AG04449 (cell line): Measurements from ENCODE around the gene MCM9.
A peak's percentile ranks its signal among the peaks of the same experiment; 100 is the strongest.

Experiments
- CTCF ChIA-PET: fragments of 350-600 bp; formaldehyde crosslinking; extraction: SDS; loops from one replicate; lab custom pipeline; 2021; ENCODE audit warnings: antibody characterized with exemption; lab: Yijun Ruan, JAX
- POLR2A ChIA-PET: fragments of 400-600, 350-600 bp; formaldehyde crosslinking; extraction: SDS; loops from one replicate; lab custom pipeline; 2020; ENCODE audit warnings: antibody characterized with exemption, inconsistent platforms; lab: Yijun Ruan, JAX
- DNase-seq: peaks from one replicate; pipeline ENCODE4 v3.0.0-alpha.2; 2010; ENCODE audit warnings: low read depth, low spot score
- H3K4me3 ChIP-seq: 2 replicates; pipeline ENCODE4 v1.5.1; 2011; ENCODE audit warnings: low read depth, mild to moderate bottlenecking, control low read depth, low read length
- CTCF ChIP-seq: IDR thresholded peaks from one replicate; pipeline ENCODE4 v1.5.1; 2011; ENCODE audit warnings: mild to moderate bottlenecking, moderate library complexity, low read length, control low read depth, inconsistent platforms; ENCODE audit not compliant: insufficient read depth; ENCODE audit errors: missing control alignments

Gene MCM9

GRCh38 chr6:118939683-118940082 is 4.7 kb upstream of the MCM9 start:
- POLR2A ChIA-PET, result no interaction called here
- H3K4me3 ChIP-seq, result no peak overlapping the region
- no peak for TF ChIP-seq CTCF
- CTCF ChIA-PET, result no interaction called here
- DNase-seq, result no peak

GRCh38 chr6:118935978-118936703 is 1.2 kb upstream of the MCM9 start:
- no peak for TF ChIP-seq CTCF
- H3K4me3 ChIP-seq, result no peak overlapping the region
- CTCF ChIA-PET, result no interaction called here
- no peak for DNase-seq
- POLR2A ChIA-PET, result no interaction called here

GRCh38 chr6:118935331-118935668 is 341 bp upstream of the MCM9 start:
- ChIA-PET POLR2A (interaction anchor here (0.7 kb wide), 1 partner anchor 41 kb away, joined by 3 read pairs; the partner anchor contains the start of gene ASF1A), CTCF (interaction anchor here (0.7 to 1.1 kb wide), 3 partner anchors 134 to 652 kb away, joined by 3 to 4 read pairs (median 3); no protein-coding TSS in a partner anchor)

GRCh38 chr6:118933855-118934460 is 1.0 kb downstream of the MCM9 start:
- peak overlapping the region; percentile 74 for H3K4me3 ChIP-seq
- TF ChIP-seq CTCF, result no peak
- ChIA-PET POLR2A (interaction anchor here (0.8 kb wide), 1 partner anchor 39 kb away, joined by 3 read pairs; no protein-coding TSS in a partner anchor), CTCF (interaction anchor here (0.9 to 1.2 kb wide), 3 partner anchors 177 to 649 kb away, joined by 3 to 4 read pairs (median 3); no protein-coding TSS in a partner anchor)
- no peak for DNase-seq

More at GRCh38 chr6:118935331-118935668, 341 bp upstream of the MCM9 start:
- H3K4me3 ChIP-seq, result peak overlapping the region; percentile 74
- no peak for DNase-seq
- TF ChIP-seq CTCF, result no peak

- CTCF ChIA-PET, result interaction anchor here (1.3 kb wide), 1 partner anchor 35 kb away, joined by 3 read pairs; no protein-coding TSS in a partner anchor
- no peak overlapping the region for H3K4me3 ChIP-seq
- POLR2A ChIA-PET, result no interaction called here
- DNase-seq, result no peak
- TF ChIP-seq CTCF, result no peak
These were observed 2.5 kb downstream of the MCM9 start for GRCh38 chr6:118932421-118932820.

GRCh38 chr6:118931436-118931835 is 3.5 kb downstream of the MCM9 start:
- no peak for TF ChIP-seq CTCF
- CTCF ChIA-PET, result no interaction called here
- DNase-seq, result no peak
- no peak overlapping the region for H3K4me3 ChIP-seq
- POLR2A ChIA-PET, result no interaction called here
